Measurements from ENCODE around the gene EIF3I.
"Not testable (repeated sequence)": the region's sequence is repeated elsewhere in the genome, so short reads cannot be mapped to it uniquely, and the experiment has no call there.

EIF3I gene

DNA sequence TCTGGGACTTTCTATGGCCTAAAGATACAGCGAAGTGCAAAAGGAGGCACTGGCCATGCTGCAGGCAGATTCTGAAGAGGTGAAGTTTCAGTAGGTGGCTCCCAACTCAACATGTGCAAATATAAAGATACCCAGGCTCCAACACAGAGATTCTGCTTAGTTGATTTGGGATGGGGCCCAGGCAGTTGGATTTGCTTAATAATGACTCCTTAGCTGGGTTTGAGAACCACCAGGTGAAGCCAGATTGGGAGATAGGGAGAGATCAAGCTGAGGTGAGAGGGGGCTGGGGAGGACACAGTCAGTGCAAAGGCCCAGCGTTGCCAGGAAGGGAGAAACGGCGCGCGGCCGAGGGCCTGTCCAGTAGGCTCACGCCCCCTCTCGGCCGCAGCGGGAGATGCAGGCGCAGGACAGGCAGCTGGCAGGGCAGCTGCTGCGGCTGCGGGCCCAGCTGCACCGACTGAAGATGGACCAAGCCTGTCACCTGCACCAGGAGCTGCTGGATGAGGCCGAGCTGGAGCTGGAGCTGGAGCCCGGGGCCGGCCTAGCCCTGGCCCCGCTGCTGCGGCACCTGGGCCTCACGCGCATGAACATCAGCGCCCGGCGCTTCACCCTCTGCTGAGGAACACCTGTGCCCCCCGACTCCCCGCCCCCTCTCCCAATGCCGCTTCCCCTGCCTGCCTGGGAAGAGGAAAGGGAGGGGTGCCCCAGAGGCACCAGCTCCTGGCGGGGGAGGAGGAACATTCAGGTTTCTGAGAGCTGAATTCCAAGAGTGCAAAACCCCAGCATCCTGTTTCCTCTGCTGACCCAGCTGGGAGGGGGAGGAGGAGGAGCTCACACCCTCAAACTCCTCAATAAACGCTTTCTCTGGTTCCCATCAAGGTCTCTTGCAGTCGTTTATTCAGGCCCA lies 26.0 kb downstream of the EIF3I start:
- H3K9me3 ChIP-seq (ENCODE audit: low read depth, low read length): no peaks in the 10 kb centered on the region
- H3K36me3 ChIP-seq (ENCODE audit: insufficient read depth, low read length): no peaks in the 10 kb centered on the region
- H3K27ac ChIP-seq: no peak overlapping the region
- H3K4me3 ChIP-seq: no peak overlapping the region
- H3K9ac ChIP-seq (ENCODE audit: insufficient read length): no peak overlapping the region
- TF ChIP-seq EZH2 (IDR thresholded peaks at IDR 0.05) (no peak), FOXP2 (optimal IDR thresholded peaks at IDR 0.05; ENCODE audit: control extremely low read depth, extremely low read length, insufficient read depth) (no peak), POLR2AphosphoS5 (IDR thresholded peaks at IDR 0.05; ENCODE audit: borderline replicate concordance, low read depth, low read length) (no peak)
- no peak for DNase-seq (ENCODE audit: low read depth, low spot score)

DNA sequence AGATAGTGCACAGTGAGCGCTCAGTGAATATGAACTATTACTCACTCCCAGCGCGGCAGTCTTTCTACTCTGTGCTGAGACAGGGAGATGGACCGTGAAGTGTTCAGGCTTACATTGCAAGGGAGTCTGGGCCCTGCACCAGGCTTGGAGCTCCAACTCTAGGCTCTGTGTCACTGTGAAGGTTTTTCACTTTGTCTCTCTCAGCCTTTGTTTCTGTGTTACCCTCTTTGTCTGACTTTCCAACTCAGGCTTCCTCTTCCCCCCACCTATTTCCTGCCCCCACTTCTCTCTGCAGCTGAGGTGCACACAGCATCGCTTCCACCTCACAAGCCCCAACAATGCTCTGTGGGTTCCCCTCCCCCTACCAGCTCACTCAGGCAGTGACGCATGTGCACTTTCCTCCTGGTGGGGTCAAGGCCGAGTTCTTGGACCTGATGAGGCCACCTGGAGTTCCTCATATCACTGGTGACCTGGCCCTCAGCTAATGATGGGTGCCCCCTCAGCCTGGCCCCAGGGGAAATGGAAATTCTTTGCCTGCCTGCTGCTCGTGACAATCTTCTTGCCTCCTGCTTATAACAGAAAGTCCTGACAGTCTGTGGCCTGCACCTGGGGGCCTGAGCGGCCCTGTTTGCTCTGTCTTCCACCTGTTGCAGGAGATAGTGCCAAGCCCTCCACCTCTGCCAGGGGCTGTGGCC lies 27.8 kb downstream of the EIF3I start:
- TF ChIP-seq EZH2 (IDR thresholded peaks at IDR 0.05) (no peak), POLR2AphosphoS5 (IDR thresholded peaks at IDR 0.05; ENCODE audit: borderline replicate concordance, low read depth, low read length) (no peak), FOXP2 (optimal IDR thresholded peaks at IDR 0.05; ENCODE audit: control extremely low read depth, extremely low read length, insufficient read depth) (no peak)
- no peak for DNase-seq (ENCODE audit: low read depth, low spot score)
- Histone ChIP-seq H3K9me3 (ENCODE audit: low read depth, low read length) (no peaks in the 10 kb centered on the region), H3K4me3 (no peak overlapping the region), H3K9ac (ENCODE audit: insufficient read length) (no peak overlapping the region), H3K27ac (no peak overlapping the region), H3K36me3 (ENCODE audit: insufficient read depth, low read length) (no peaks in the 10 kb centered on the region)

DNA sequence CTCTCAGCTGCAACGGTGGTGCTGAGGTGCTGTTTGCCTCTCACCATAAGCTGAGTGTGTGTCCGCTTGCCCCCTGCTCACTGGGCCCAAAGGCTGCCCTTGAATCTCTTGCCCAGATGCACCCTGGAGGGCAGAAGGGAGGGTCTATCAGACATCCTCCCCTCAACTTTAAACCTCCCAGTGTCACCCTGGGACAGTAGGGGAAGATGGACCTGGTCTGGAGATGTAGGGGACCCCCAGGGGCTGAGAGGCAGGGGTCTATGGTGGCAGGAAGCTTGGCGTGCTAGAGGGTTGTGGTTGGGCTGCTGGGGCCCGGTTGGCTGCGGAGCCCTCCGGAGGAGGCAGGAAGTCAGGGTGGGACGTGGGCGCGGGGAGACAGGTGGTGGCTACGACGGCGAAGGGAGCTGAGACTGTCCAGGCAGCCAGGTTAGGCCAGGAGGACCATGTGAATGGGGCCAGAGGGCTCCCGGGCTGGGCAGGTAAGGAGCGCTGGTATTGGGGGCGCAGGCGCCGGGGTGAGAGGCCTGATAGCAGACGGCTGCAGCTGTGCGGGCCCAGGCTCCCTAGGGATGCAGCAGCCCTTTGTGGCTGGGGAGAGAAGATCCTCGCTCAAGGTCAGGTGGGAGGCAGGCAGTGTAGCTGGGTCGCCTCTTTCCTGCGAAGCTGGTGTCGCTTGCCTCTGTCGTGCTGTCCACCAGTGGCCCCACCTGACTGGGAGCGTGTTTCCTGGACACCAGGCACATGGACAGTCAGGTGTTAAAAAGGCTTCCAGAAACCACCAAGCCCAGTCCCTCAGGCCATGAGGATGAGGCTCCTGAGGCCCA lies 28.9 kb downstream of the EIF3I start, which contains the start of gene LCK:
Gene LCK (plus strand): TSS at position 373 of the 824 bp plus-strand sequence. CDS start 23,065 bp downstream, outside the sequence.
- H3K27ac ChIP-seq: no peak within 1 kb of the TSS
- no peak within 1 kb of the TSS for H3K4me3 ChIP-seq
- DNase-seq (ENCODE audit: low read depth, low spot score): no peak
- no peaks in the 10 kb centered on the region for H3K9me3 ChIP-seq (ENCODE audit: low read depth, low read length)
- H3K9ac ChIP-seq (ENCODE audit: insufficient read length): no peak within 1 kb of the TSS
- no peaks in the 10 kb centered on the region for H3K36me3 ChIP-seq (ENCODE audit: insufficient read depth, low read length)
- no peak for TF ChIP-seq POLR2AphosphoS5 (IDR thresholded peaks at IDR 0.05; ENCODE audit: borderline replicate concordance, low read depth, low read length)
- TF ChIP-seq FOXP2 (optimal IDR thresholded peaks at IDR 0.05; ENCODE audit: control extremely low read depth, extremely low read length, insufficient read depth): no peak
- TF ChIP-seq EZH2 (IDR thresholded peaks at IDR 0.05): no peak

DNA sequence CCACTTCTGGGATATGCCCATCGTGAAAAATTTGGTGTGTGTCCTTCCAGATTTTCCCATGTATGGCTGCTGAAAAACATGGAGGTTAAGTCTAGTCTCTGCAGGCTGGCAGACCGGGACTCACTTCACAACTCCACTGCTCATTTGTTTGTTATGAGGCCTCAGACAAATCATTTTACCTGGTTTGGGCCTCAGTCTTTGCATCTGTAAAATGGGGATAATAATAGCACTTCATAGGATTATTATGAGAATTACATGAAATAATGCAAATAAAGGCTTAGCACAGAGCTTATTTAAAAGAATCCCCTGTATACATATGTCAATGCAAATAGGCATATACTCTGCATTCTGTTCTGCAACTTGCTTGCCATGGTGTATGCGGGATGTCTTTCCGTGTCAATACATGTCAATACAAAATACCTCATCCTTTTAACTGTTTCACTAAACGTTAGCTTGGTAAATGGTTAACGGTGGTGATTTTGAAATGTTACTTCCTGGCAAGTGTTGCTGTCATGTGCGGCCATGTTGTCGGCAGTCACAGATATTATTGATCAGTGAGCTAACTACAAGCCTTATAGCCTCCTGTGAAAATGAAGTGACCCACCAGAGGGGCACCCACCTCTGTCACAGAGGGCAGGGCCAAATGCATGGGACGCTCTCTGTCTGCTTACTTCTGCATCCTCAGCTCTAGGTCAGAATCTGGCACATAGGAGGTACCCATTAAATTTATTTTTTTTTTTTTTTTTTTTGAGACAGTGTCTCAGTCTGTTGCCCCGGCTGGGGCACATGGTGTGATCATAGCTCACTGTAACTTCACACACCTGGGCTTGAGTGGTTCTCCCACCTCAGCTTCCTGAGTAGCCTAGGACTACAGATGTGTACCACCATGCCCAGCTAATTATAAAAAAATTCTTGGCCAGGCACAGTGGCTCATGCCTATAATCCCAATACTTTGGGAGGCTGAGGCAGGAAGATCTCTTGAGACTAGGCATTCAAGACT lies 33.2 kb downstream of the EIF3I start:
- H3K4me3 ChIP-seq: no peak overlapping the region
- no peak for TF ChIP-seq EZH2 (IDR thresholded peaks at IDR 0.05)
- no peak for TF ChIP-seq POLR2AphosphoS5 (IDR thresholded peaks at IDR 0.05; ENCODE audit: borderline replicate concordance, low read depth, low read length)
- TF ChIP-seq FOXP2 (optimal IDR thresholded peaks at IDR 0.05; ENCODE audit: control extremely low read depth, extremely low read length, insufficient read depth): no peak
- H3K36me3 ChIP-seq (ENCODE audit: insufficient read depth, low read length): no peaks in the 10 kb centered on the region
- no peak overlapping the region for H3K9ac ChIP-seq (ENCODE audit: insufficient read length)
- H3K9me3 ChIP-seq (ENCODE audit: low read depth, low read length): no peaks in the 10 kb centered on the region
- no peak for DNase-seq (ENCODE audit: low read depth, low spot score)
- H3K27ac ChIP-seq: no peak overlapping the region

DNA sequence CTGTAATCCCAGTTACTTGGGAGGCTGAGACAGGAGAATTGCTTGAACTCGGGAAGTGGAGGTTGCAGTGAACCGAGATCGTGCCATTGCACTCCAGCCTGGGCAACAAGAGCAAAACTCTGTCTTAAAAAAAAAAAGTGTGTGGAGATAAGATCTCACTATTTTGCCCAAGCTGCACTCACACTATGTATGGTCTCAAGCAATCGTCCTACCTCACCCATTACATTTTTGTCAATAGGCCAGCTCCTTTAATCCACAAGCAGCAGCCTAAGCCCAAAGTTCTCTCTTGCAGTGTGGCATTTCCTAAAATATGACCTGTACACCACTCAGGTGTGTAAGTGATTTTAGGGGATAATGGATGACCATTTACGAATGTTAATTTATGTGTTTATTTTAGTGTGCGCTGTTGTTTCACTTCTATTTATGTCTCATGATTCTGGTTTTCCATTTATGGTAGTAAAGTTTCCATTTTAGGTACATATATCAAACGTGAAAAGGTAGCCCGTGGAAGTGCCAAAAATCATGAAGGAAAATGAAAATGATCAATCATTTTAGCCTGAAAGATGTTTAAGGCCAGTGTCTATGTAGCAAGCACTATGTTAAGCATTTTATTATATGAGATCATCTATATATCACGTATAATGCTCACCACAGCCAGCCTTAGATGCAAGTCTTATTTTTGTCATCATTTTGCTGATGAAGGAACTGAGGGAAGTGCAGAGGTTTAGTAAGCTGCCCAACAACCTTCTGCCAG lies 34.4 kb downstream of the EIF3I start:
- Histone ChIP-seq H3K9me3 (ENCODE audit: low read depth, low read length) (no peaks in the 10 kb centered on the region), H3K27ac (no peak overlapping the region), H3K4me3 (no peak overlapping the region), H3K9ac (ENCODE audit: insufficient read length) (no peak overlapping the region), H3K36me3 (ENCODE audit: insufficient read depth, low read length) (no peaks in the 10 kb centered on the region)
- no peak for TF ChIP-seq EZH2 (IDR thresholded peaks at IDR 0.05)
- TF ChIP-seq POLR2AphosphoS5 (IDR thresholded peaks at IDR 0.05; ENCODE audit: borderline replicate concordance, low read depth, low read length): no peak
- TF ChIP-seq FOXP2 (optimal IDR thresholded peaks at IDR 0.05; ENCODE audit: control extremely low read depth, extremely low read length, insufficient read depth): no peak
- DNase-seq (ENCODE audit: low read depth, low spot score): no peak

DNA sequence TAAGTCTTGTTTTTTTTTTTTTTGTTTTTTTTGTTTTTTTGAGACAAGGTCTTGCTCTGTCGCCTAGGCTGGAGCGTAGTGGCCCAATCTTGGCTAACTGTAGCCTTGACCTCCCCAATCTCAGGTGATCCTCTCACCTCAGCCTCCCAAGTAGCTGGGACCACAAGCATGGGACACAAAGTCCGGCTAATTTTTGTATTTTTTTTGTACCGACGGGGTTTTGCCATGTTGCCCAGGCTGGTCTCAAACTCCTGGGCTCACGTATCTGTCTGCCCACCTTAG lies 35.0 kb downstream of the EIF3I start:
- no peaks in the 10 kb centered on the region for H3K9me3 ChIP-seq (ENCODE audit: low read depth, low read length)

DNA sequence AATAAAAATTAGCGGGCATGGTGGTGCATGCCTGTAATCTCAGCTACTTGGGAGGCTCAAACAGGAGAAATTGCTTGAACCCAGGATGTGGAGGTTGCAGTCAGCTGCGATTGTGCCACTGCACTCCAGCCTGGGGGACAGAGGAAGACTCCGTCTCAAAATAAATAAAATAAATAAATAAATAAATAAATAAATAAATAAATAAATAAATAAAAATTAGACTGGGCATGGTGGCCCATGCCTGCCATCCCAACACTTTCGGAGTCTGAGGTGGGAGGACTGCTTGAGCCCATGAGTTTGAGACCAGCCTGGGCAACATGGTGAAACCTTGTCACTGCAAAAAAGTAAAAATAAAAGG lies 41.0 kb downstream of the EIF3I start:
- not testable (repeated sequence) for H3K9me3 ChIP-seq (ENCODE audit: low read depth, low read length); H3K27ac ChIP-seq; H3K9ac ChIP-seq (ENCODE audit: insufficient read length); DNase-seq (ENCODE audit: low read depth, low spot score); H3K4me3 ChIP-seq; H3K36me3 ChIP-seq (ENCODE audit: insufficient read depth, low read length)

More for the DNA sequence above, 35.0 kb downstream of the EIF3I start:
- DNase-seq (ENCODE audit: low read depth, low spot score): no peak
- Histone ChIP-seq H3K27ac (no peak overlapping the region), H3K36me3 (ENCODE audit: insufficient read depth, low read length) (no peaks in the 10 kb centered on the region), H3K9ac (ENCODE audit: insufficient read length) (no peak overlapping the region), H3K4me3 (no peak overlapping the region)
- TF ChIP-seq POLR2AphosphoS5 (IDR thresholded peaks at IDR 0.05; ENCODE audit: borderline replicate concordance, low read depth, low read length) (no peak), FOXP2 (optimal IDR thresholded peaks at IDR 0.05; ENCODE audit: control extremely low read depth, extremely low read length, insufficient read depth) (no peak), EZH2 (IDR thresholded peaks at IDR 0.05) (no peak)
